Measurements from ENCODE around the gene GRB14. TPM values are rescaled to one million over a fixed set of nuclear protein-coding genes. Genes with fewer than 3 reads are reported as not detected.

GRB14 gene
- total RNA-seq, 1 donor from 2014 or later: 22.3 TPM

DNA sequence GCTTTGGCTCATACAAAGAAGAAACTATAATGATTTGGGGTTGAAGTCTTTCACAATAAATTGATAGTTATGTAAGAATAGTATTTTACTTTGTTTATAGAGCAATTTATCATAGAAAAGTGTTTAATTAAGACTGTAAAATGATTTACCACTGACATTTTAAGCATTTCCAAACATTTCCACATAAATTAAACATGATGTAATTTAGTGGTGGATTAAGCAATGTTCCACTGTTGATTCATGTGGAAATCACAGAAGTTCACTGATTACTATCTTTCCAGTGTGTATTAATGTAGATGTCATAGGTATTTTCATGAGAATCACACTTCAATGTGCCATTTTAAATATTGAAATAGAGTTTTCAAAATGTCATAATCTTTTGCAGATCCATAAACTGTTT lies 40.1 kb upstream of the GRB14 start:
- peak; percentile 19 for DNase-seq (ENCODE audit: low read depth)
- no peak overlapping the region for H3K4me3 ChIP-seq (ENCODE audit: low read depth, low read length)
- no peak for TF ChIP-seq CTCF (conservative IDR thresholded peaks at IDR 0.05; ENCODE audit: low read depth, low read length)

DNA sequence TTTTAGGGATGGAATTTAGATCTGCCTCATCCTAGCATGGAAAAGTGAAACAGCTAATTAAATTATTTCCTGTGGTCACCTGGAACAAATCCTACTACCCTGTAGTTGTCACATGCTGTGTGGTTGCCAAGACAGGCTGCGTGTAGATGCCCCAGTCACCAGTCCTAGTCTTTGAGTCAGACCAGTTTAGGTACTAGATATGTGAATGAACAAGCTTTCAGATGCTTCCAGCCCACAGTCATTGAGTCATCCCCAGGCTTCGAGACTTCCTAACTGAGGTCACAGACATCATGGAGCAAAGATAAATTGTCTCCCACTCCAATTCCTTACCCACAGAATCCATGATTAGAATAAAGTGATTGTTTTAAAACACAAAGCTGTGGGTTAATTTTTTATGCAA lies 35.8 kb upstream of the GRB14 start:
- no peak overlapping the region for H3K4me3 ChIP-seq (ENCODE audit: low read depth, low read length)
- DNase-seq (ENCODE audit: low read depth): peak; percentile 65
- TF ChIP-seq CTCF (conservative IDR thresholded peaks at IDR 0.05; ENCODE audit: low read depth, low read length): no peak

GRCh38 chr2:164655750-164656149 lies 34.5 kb upstream of the GRB14 start:
- peak; percentile 34 for TF ChIP-seq CTCF (conservative IDR thresholded peaks at IDR 0.05; ENCODE audit: low read depth, low read length)
- DNase-seq (ENCODE audit: low read depth): no peak
- H3K4me3 ChIP-seq (ENCODE audit: low read depth, low read length): no peak overlapping the region

DNA sequence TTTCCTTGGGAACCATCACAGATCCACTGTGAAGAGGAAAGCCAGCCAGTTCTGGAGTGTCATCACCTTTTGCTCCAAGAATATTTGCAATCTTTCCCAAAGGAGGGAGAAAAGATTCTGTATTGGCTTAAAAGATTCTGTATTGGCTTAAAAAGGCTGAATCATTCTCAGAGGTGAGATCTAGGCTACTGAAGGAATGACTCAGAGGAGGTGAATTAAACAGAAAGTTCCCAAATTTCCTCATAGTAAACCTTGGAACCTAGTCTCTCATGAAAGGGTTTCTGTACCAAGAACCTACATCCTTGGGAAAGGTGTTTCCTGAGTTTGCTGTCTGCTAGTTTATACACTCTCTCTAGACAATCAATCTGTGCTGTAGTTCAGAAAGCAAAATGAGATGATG lies 34.1 kb upstream of the GRB14 start:
- peak; percentile 38 for DNase-seq (ENCODE audit: low read depth)
- no peak overlapping the region for H3K4me3 ChIP-seq (ENCODE audit: low read depth, low read length)
- TF ChIP-seq CTCF (conservative IDR thresholded peaks at IDR 0.05; ENCODE audit: low read depth, low read length): no peak

DNA sequence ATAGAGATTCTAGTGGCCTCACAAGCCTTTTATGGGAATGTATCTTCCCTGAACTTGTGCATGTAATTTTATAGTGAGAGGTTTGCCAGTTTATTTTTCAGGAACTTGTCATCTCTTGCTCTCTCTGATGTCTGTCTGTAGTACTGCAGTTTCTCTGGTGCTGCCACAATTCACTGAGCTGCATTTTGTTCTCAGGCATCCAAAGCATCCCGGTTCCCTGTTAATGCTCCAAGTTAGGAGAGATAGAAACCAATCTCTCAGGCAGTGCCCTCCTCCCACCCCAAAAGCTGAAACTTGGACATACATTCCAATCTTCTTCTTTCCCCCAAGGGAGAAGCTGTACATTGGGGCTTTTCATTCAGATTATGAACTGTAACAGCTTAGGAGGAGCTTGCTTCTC lies 30.1 kb upstream of the GRB14 start:
- no peak overlapping the region for H3K4me3 ChIP-seq (ENCODE audit: low read depth, low read length)
- DNase-seq (ENCODE audit: low read depth): no peak
- no peak for TF ChIP-seq CTCF (conservative IDR thresholded peaks at IDR 0.05; ENCODE audit: low read depth, low read length)

- H3K4me3 ChIP-seq (ENCODE audit: low read depth, low read length): peak overlapping the region; percentile 0
- DNase-seq (ENCODE audit: low read depth): peak; percentile 85
- TF ChIP-seq CTCF (conservative IDR thresholded peaks at IDR 0.05; ENCODE audit: low read depth, low read length): no peak
These were observed 22.9 kb upstream of the GRB14 start for GRCh38 chr2:164644036-164644700.

GRCh38 chr2:164642946-164643555 lies 21.8 kb upstream of the GRB14 start:
- no peak overlapping the region for H3K4me3 ChIP-seq (ENCODE audit: low read depth, low read length)
- TF ChIP-seq CTCF (conservative IDR thresholded peaks at IDR 0.05; ENCODE audit: low read depth, low read length): no peak
- DNase-seq (ENCODE audit: low read depth): no peak
